HFFc6 (cell line): ENCODE data around the gene CPED1. TPM values are rescaled to one million over a fixed set of nuclear protein-coding genes. Genes with fewer than 3 reads are reported as not detected.
A peak's percentile ranks its signal among the peaks of the same experiment; 100 is the strongest.

ENCODE experiments used
- DNase-seq: peaks from one replicate; pipeline ENCODE4 v3.0.0-alpha.2; 2018
- H3K27ac Mint-ChIP-seq: 2 replicates; pipeline ENCODE4 v1.8.0; 2020; ENCODE audit warnings: mild to moderate bottlenecking, mixed read lengths
- H3K27me3 Mint-ChIP-seq: 2 replicates; pipeline ENCODE4 v1.8.0; 2021; ENCODE audit warnings: mild to moderate bottlenecking, moderate library complexity, mixed read lengths; ENCODE audit not compliant: insufficient read depth
- H3K36me3 Mint-ChIP-seq: 2 replicates; pipeline ENCODE4 v1.8.0; 2021; ENCODE audit warnings: low read depth, mixed read lengths
- H3K4me1 Mint-ChIP-seq: 2 replicates; pipeline ENCODE4 v1.8.0; 2020; ENCODE audit warnings: low read depth, mixed read lengths
- H3K4me3 Mint-ChIP-seq: 2 replicates; pipeline ENCODE4 v1.8.0; 2020; ENCODE audit warnings: mild to moderate bottlenecking, moderate library complexity, mixed read lengths
- H3K9me3 Mint-ChIP-seq: 2 replicates; pipeline ENCODE4 v1.8.0; 2020; ENCODE audit warnings: mild to moderate bottlenecking, mixed read lengths
- CTCF ChIP-seq: fragments of 200-600 bp; sonication (generic); IDR thresholded peaks from 2 replicates; pipeline ENCODE4 v1.5.0; 2021; ENCODE audit warnings: antibody characterized with exemption, mild to moderate bottlenecking
- total RNA-seq, 6 experiments: library from RNA; stranded (reverse); fragmentation: NEBNext Ultra II Directional; extraction: Animal tissue kit (Norgen Biotek cat#: 25700); gene quantifications; 2 replicates in 1 of 6; 3 replicates in 5 of 6; pipeline ENCODE4 v1.2.3, GENCODE V29; 2021

The CPED1 gene
- total RNA-seq, 6 experiments from 2014 or later, result 85.0 to 112 (median 95.9) TPM

- Mint-ChIP-seq H3K36me3 (peaks cover 27% of the 10 kb centered on the region), H3K4me3 (no peak overlapping the region), H3K9me3 (no peaks in the 10 kb centered on the region), H3K27ac (no peak overlapping the region), H3K4me1 (peaks cover 18% of the 10 kb centered on the region), H3K27me3 (no peaks in the 10 kb centered on the region)
- DNase-seq, result no peak
- no peak for TF ChIP-seq CTCF
These were observed 170.2 kb downstream of the CPED1 start for GRCh38 chr7:121158665-121159064.

- Mint-ChIP-seq H3K9me3 (no peaks in the 10 kb centered on the region), H3K36me3 (peaks cover 23% of the 10 kb centered on the region), H3K4me3 (no peak overlapping the region), H3K27ac (no peak overlapping the region), H3K27me3 (no peaks in the 10 kb centered on the region), H3K4me1 (peaks cover 18% of the 10 kb centered on the region)
- no peak for TF ChIP-seq CTCF
- DNase-seq, result no peak
These were observed 171.0 kb downstream of the CPED1 start for GRCh38 chr7:121159553-121159952.

GRCh38 chr7:121160150-121161008 is 171.9 kb downstream of the CPED1 start:
- Mint-ChIP-seq H3K27me3 (no peaks in the 10 kb centered on the region), H3K9me3 (no peaks in the 10 kb centered on the region), H3K36me3 (peaks cover 23% of the 10 kb centered on the region), H3K27ac (no peak overlapping the region), H3K4me1 (peaks cover 18% of the 10 kb centered on the region), H3K4me3 (no peak overlapping the region)
- no peak for TF ChIP-seq CTCF
- DNase-seq, result no peak

- no peaks in the 10 kb centered on the region for H3K27me3 Mint-ChIP-seq
- no peaks in the 10 kb centered on the region for H3K9me3 Mint-ChIP-seq
- TF ChIP-seq CTCF, result peak; percentile 25; the same call in 1 of the 2 replicates
- peaks cover 18% of the 10 kb centered on the region for H3K4me1 Mint-ChIP-seq
- peak; percentile 8 for DNase-seq
- H3K27ac Mint-ChIP-seq, result no peak overlapping the region; the same call in 1 of the 2 replicates
- no peak overlapping the region for H3K4me3 Mint-ChIP-seq
- H3K36me3 Mint-ChIP-seq, result peaks cover 6% of the 10 kb centered on the region
These were observed 175.2 kb downstream of the CPED1 start for GRCh38 chr7:121163699-121164098.

- no peak for DNase-seq
- Mint-ChIP-seq H3K36me3 (peaks cover 6% of the 10 kb centered on the region), H3K27ac (no peak overlapping the region), H3K4me3 (no peak overlapping the region), H3K9me3 (no peaks in the 10 kb centered on the region), H3K4me1 (peaks cover 18% of the 10 kb centered on the region), H3K27me3 (no peaks in the 10 kb centered on the region)
- no peak for TF ChIP-seq CTCF
These were observed 175.7 kb downstream of the CPED1 start for GRCh38 chr7:121164247-121164646.
